HepG2 (cell line): Measurements from ENCODE around the gene IL12B. TPM values are rescaled to one million over a fixed set of nuclear protein-coding genes. Genes with fewer than 3 reads are reported as not detected.

Experiments used
- ATAC-seq: fragments of 200-7000 bp; cut with Tn5 transposase; 3 replicates; pipeline ENCODE4 v1.9.1; 2020; ENCODE audit warnings: mild to moderate bottlenecking, moderate library complexity
- Bru-seq: library from RNA; stranded (reverse); fragments of 400-500 nt; gene quantifications from one replicate; lab custom pipeline; 2021; lab: Mats Ljungman, UMichigan
- BruChase-seq, 2 experiments: library from RNA; stranded (reverse); fragments of 400-500 nt; gene quantifications; one replicate each; lab custom pipeline; 2021; lab: Mats Ljungman, UMichigan
- BruUV-seq: library from RNA; stranded (reverse); fragments of 400-500 nt; replicated peaks from 2 replicates; lab custom pipeline; 2021; lab: Mats Ljungman, UMichigan
- CTCF ChIA-PET: fragments of 300-600 bp; formaldehyde crosslinking; extraction: SDS; loops from one replicate; lab custom pipeline; 2021; ENCODE audit warnings: low total read pairs, inconsistent platforms, low intra/inter-chr PET ratio; lab: Yijun Ruan, JAX
- POLR2A ChIA-PET: fragments of 350-600 bp; sonication (Branson Sonifier 250); formaldehyde crosslinking; loops from one replicate; lab custom pipeline; 2020; ENCODE audit warnings: antibody characterized with exemption, inconsistent platforms; lab: Yijun Ruan, JAX
- DNase-seq: peaks from one replicate; pipeline ENCODE4 v3.0.0-alpha.2; 2015; ENCODE audit warnings: low spot score
- FAIRE-seq: peaks from 3 replicates; lab custom pipeline; 2011; peaks lifted over from hg19 to GRCh38; lab: Jason Lieb, UNC
- H2AFZ ChIP-seq: one replicate; pipeline ENCODE4 v1.6.1; 2011; ENCODE audit warnings: low read length, inconsistent platforms
- H3K27ac ChIP-seq: fragments of 300-600 bp; 3 replicates; pipeline ENCODE4 v1.8.0; 2011; ENCODE audit warnings: mixed run types, mild to moderate bottlenecking, mixed read lengths, low read length, inconsistent platforms; ENCODE audit not compliant: insufficient read depth; ENCODE audit errors: extremely low read length
- H3K27me3 ChIP-seq, 2 experiments: fragments of 200-600 bp in 1 of 2; 2 replicates in 1 of 2; 3 replicates in 1 of 2; pipeline versions ENCODE4 v1.6.0 to v1.8.0; 2011; ENCODE audit warnings: low read length in 2 of 2, mild to moderate bottlenecking in 2 of 2, moderate library complexity in 2 of 2, inconsistent platforms in 1 of 2; ENCODE audit not compliant: insufficient read depth in 2 of 2, control insufficient read depth in 1 of 2
- H3K36me3 ChIP-seq, 2 experiments: fragments of 200-600 bp in 1 of 2; replicated peaks in 1 of 2; 2 replicates in 1 of 2; 3 replicates in 1 of 2; pipeline versions ENCODE4 v1.5.1 to v1.8.0; 2011; ENCODE audit warnings: low read length in 2 of 2, inconsistent platforms in 1 of 2; ENCODE audit not compliant: insufficient read depth in 2 of 2, control insufficient read depth in 1 of 2
- H3K4me1 ChIP-seq: 2 replicates; pipeline ENCODE4 v1.5.1; 2012; ENCODE audit warnings: low read length, inconsistent platforms; ENCODE audit not compliant: insufficient read depth
- H3K4me2 ChIP-seq: 2 replicates; pipeline ENCODE4 v1.6.0; 2011; ENCODE audit warnings: low read depth, low read length, inconsistent platforms
- H3K4me3 ChIP-seq, 3 experiments: fragments of 200-600 bp in 1 of 3; sonication (generic), shearing (Covaris generic) in 1 of 3; replicated peaks in 1 of 3; 2 replicates each; pipeline ENCODE4 v1.5.1; 2011 to 2016; ENCODE audit warnings: low read length in 3 of 3, inconsistent platforms in 2 of 3, low read depth in 2 of 3, mild to moderate bottlenecking in 2 of 3, control low read depth in 1 of 3, mixed read lengths in 1 of 3; ENCODE audit not compliant: insufficient read depth in 1 of 3
- H3K79me2 ChIP-seq: one replicate; pipeline ENCODE4 v1.6.1; 2011; ENCODE audit warnings: low read length, inconsistent platforms; ENCODE audit not compliant: insufficient read depth
- H3K9ac ChIP-seq: 2 replicates; pipeline ENCODE4 v1.6.0; 2011; ENCODE audit warnings: mild to moderate bottlenecking, low read depth, low read length, inconsistent platforms; ENCODE audit not compliant: insufficient read depth
- H3K9me3 ChIP-seq: 2 replicates; pipeline ENCODE4 v1.5.1; 2012; ENCODE audit warnings: mild to moderate bottlenecking, low read length
- H4K20me1 ChIP-seq: 2 replicates; pipeline ENCODE4 v1.6.0; 2011; ENCODE audit warnings: inconsistent platforms, mild to moderate bottlenecking, low read length, moderate library complexity; ENCODE audit not compliant: insufficient read depth
- MBD4 ChIP-seq: IDR thresholded peaks from 2 replicates; pipeline ENCODE4 v1.6.1; 2012; ENCODE audit warnings: low read length, inconsistent platforms, borderline replicate concordance
- MLLT10 ChIP-seq: sonication (generic); formaldehyde crosslinking; IDR thresholded peaks from 2 replicates; pipeline ENCODE4 v1.4.0; 2020; ENCODE audit warnings: missing genetic modification reagents
- MTF1 ChIP-seq: sonication (generic); formaldehyde crosslinking; IDR thresholded peaks from 2 replicates; pipeline ENCODE4 v1.5.0; 2020; ENCODE audit warnings: missing genetic modification reagents
- NONO ChIP-seq, 2 experiments: fragments of 450-650 bp in 1 of 2; sonication (generic) in 1 of 2; formaldehyde crosslinking in 1 of 2; IDR thresholded peaks in 1 of 2; conservative IDR thresholded peaks in 1 of 2; 2 replicates each; pipeline versions ENCODE4 v1.6.1 to v1.8.0; 2017 to 2022; ENCODE audit warnings: mild to moderate bottlenecking in 1 of 2, missing genetic modification reagents in 1 of 2, moderate library complexity in 1 of 2
- NRL ChIP-seq: sonication (generic); formaldehyde crosslinking; IDR thresholded peaks from 2 replicates; pipeline ENCODE4 v1.5.0; 2020; ENCODE audit warnings: missing genetic modification reagents, mild to moderate bottlenecking, moderate library complexity, borderline replicate concordance
- SNAI1 ChIP-seq: sonication (generic); formaldehyde crosslinking; IDR thresholded peaks from 2 replicates; pipeline ENCODE4 v1.5.0; 2020; ENCODE audit warnings: mild to moderate bottlenecking, missing genetic modification reagents, borderline replicate concordance
- TEAD3 ChIP-seq: optimal IDR thresholded peaks from 2 replicates; pipeline ENCODE3; 2016; ENCODE audit warnings: borderline replicate concordance
- TGIF2 ChIP-seq: IDR thresholded peaks from 2 replicates; pipeline ENCODE4 v1.6.1; 2016; ENCODE audit warnings: control low read depth, missing compliant biosample characterization
- TRIM22 ChIP-seq: fragments of 450-650 bp; IDR thresholded peaks from 2 replicates; pipeline ENCODE4 v1.6.1; 2017
- ZBTB46 ChIP-seq: sonication (generic); formaldehyde crosslinking; IDR thresholded peaks from 2 replicates; pipeline ENCODE4 v1.4.0; 2020; ENCODE audit warnings: mild to moderate bottlenecking, missing genetic modification reagents, borderline replicate concordance
- ZNF350 ChIP-seq: sonication (generic); formaldehyde crosslinking; IDR thresholded peaks from 2 replicates; pipeline ENCODE4 v1.4.0; 2020; ENCODE audit warnings: mild to moderate bottlenecking, low read depth, missing genetic modification reagents, borderline replicate concordance
- WGBS: methylation state at CpG from one replicate; pipeline ENCODE4 v1.1.6; 2017; ENCODE audit warnings: low lambda C conversion rate; 5-methylcytosine and 5-hydroxymethylcytosine counted together
- in situ Hi-C: cut with HindIII; loops from 2 replicates; pipeline ENCODE4 v1.10.0; 2017; ENCODE audit warnings: low pct_unique_long_range_greater_than_20kb; ENCODE audit not compliant: extremely low pct_ligation_motif_present
- intact Hi-C: fragments of 100-400 bp; cut with micrococcal nuclease; formaldehyde crosslinking; loops from one replicate; pipeline ENCODE4 v1.10.0; 2022; ENCODE audit not compliant: unreplicated experiment
- long read RNA-seq, 2 experiments: library from RNA in 1 of 2; library from polyadenylated mRNA in 1 of 2; stranded (forward) in 1 of 2; unstranded in 1 of 2; transcript quantifications; one replicate each; pipeline ENCODE4 v2.0.0, GENCODE V29; 2019 to 2022
- polyA minus RNA-seq, 3 experiments: library from RNA; depleted of rRNA, polyadenylated mRNA; stranded (reverse); fragments of >200 nt; gene quantifications; 2 replicates each; pipeline ENCODE4 v1.2.3, GENCODE V29; 2011; ENCODE audit warnings: low replicate concordance in 1 of 3
- polyA plus RNA-seq, 8 experiments: library from polyadenylated mRNA; depleted of rRNA in 3 of 8; stranded (reverse) in 7 of 8; unstranded in 1 of 8; fragments of >200 nt; fragmentation: Illumina TruSeq in 4 of 8; extraction: Trizol in 4 of 8; gene quantifications; 2 replicates each; pipeline versions ENCODE4 v1.2.1 to v1.2.3, GENCODE V29; 2011 to 2016; ENCODE audit warnings: low read depth in 4 of 8, missing spikeins in 1 of 8, mixed read lengths in 1 of 8; ENCODE audit not compliant: insufficient read depth in 1 of 8
- total RNA-seq, 5 experiments: library from RNA; depleted of rRNA; stranded (reverse); fragments of >200 nt; fragmentation: Illumina TruSeq; extraction: Trizol; gene quantifications; 2 replicates each; pipeline ENCODE4 v1.2.3, GENCODE V29; 2016; ENCODE audit warnings: low read depth in 1 of 5
- TF ChIP-seq, protein P1 (sequence below): IDR thresholded peaks from 2 replicates; pipeline ENCODE4 v1.6.1; 2016
- TF ChIP-seq, protein P2 (sequence below): sonication (generic); formaldehyde crosslinking; IDR thresholded peaks from 2 replicates; pipeline ENCODE4 v1.4.0; 2020; ENCODE audit warnings: missing genetic modification reagents

IL12B gene
- total RNA-seq (2016; rRNA removed; fragmentation: Illumina TruSeq; extraction: Trizol) (not detected in 2 replicates), polyA plus RNA-seq (2011; rRNA removed) (not detected in 2 replicates), polyA minus RNA-seq (2011; rRNA and poly(A)+ RNA removed; ENCODE audit: low replicate concordance) (not detected in 2 replicates), Bru-seq, nascent RNA (not detected), BruChase-seq, experiment 1, labeled RNA remaining after a 6-hour chase (not detected), BruChase-seq, experiment 2, labeled RNA remaining after a 2-hour chase (not detected)
- total RNA-seq (2016; cell fraction: cytosol; rRNA removed; fragmentation: Illumina TruSeq; extraction: Trizol; ENCODE audit: low read depth) = not detected in 2 replicates
- not detected in 2 replicates for total RNA-seq (2016; cell fraction: insoluble cytoplasmic fraction; rRNA removed; fragmentation: Illumina TruSeq; extraction: Trizol)
- total RNA-seq (2016; cell fraction: membrane; rRNA removed; fragmentation: Illumina TruSeq; extraction: Trizol) = not detected in 2 replicates
- total RNA-seq (2016; cell fraction: nucleus; rRNA removed; fragmentation: Illumina TruSeq; extraction: Trizol) = not detected in 2 replicates
- not detected in 2 replicates for polyA plus RNA-seq (2011; cell fraction: cytosol; rRNA removed)
- not detected in 2 replicates for polyA plus RNA-seq (2011; cell fraction: nucleus; rRNA removed)
- polyA plus RNA-seq (2012) = not detected in 2 replicates
- polyA plus RNA-seq (2016; cell fraction: cytosol; fragmentation: Illumina TruSeq; extraction: Trizol; ENCODE audit: low read depth) = not detected in 2 replicates
- polyA plus RNA-seq (2016; cell fraction: insoluble cytoplasmic fraction; fragmentation: Illumina TruSeq; extraction: Trizol; ENCODE audit: low read depth) = not detected in 2 replicates
- polyA plus RNA-seq (2016; cell fraction: membrane; fragmentation: Illumina TruSeq; extraction: Trizol; ENCODE audit: low read depth) = not detected in 2 replicates
- polyA plus RNA-seq (2016; cell fraction: nucleus; fragmentation: Illumina TruSeq; extraction: Trizol; ENCODE audit: insufficient read depth, low read depth) = not detected in 2 replicates
- not detected in 2 replicates for polyA minus RNA-seq (2011; cell fraction: cytosol; rRNA and poly(A)+ RNA removed)
- polyA minus RNA-seq (2011; cell fraction: nucleus; rRNA and poly(A)+ RNA removed) = not detected in 2 replicates
- long read RNA-seq, experiment 1 = 0 reads
- long read RNA-seq, experiment 2 = 0 reads

- H3K4me1 ChIP-seq = 0 out of 2 replicates have a peak, but pooled peaks cover 4% of the 10 kb centered on the region
- ChIA-PET CTCF (no interaction called here), POLR2A (no interaction called here)
- WGBS = 5% methylated on average over 4 of the region's 4 CpGs
- no TSS peak for BruUV-seq
- in situ Hi-C loops (no loop called here), intact Hi-C loops (loop anchor here (5.0 kb wide), 1 partner anchor 332 kb away; no protein-coding TSS in a partner anchor)
- H3K9ac ChIP-seq = no peak within 1 kb of the TSS
- DNase-seq = no peak
- H2AFZ ChIP-seq = no peak within 1 kb of the TSS
- FAIRE-seq = no peak
- peak within 1 kb of the TSS; percentile 14 to 57 (median 36); a peak in 2 of 6 replicates for H3K4me3 ChIP-seq
- peak within 1 kb of the TSS; percentile 67 for H3K4me2 ChIP-seq
- H3K27ac ChIP-seq = no peak within 1 kb of the TSS
- H3K36me3 ChIP-seq = no peaks in the 10 kb centered on the region
- no peaks in the 10 kb centered on the region for H3K9me3 ChIP-seq
- no peak for ATAC-seq
- no peaks in the 10 kb centered on the region for H4K20me1 ChIP-seq
- peaks cover 0 to 12% of the 10 kb centered on the region in 2 experiments; a peak in 2 of 5 replicates for H3K27me3 ChIP-seq
- H3K79me2 ChIP-seq = no peaks in the 10 kb centered on the region
- TF ChIP-seq NRL (CRISPR knock-in tag) = no peak
- TF ChIP-seq TEAD3 (CRISPR knock-in tag) = no peak
- TF ChIP-seq MLLT10 (CRISPR knock-in tag) = no peak
- TF ChIP-seq MTF1 (CRISPR knock-in tag) = no peak
- no peak for TF ChIP-seq MBD4
- no peak for TF ChIP-seq SNAI1
- no peak for TF ChIP-seq TGIF2
- TF ChIP-seq, protein P1, sequence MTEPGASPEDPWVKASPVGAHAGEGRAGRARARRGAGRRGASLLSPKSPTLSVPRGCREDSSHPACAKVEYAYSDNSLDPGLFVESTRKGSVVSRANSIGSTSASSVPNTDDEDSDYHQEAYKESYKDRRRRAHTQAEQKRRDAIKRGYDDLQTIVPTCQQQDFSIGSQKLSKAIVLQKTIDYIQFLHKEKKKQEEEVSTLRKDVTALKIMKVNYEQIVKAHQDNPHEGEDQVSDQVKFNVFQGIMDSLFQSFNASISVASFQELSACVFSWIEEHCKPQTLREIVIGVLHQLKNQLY (CRISPR knock-in tag) = no peak
- TF ChIP-seq NONO (IDR thresholded peaks at IDR 0.05) = no peak
- no peak for TF ChIP-seq NONO (CRISPR knock-in tag; conservative IDR thresholded peaks at IDR 0.05)
- no peak for TF ChIP-seq ZNF350
- TF ChIP-seq ZBTB46 (CRISPR knock-in tag) = no peak
- TF ChIP-seq TRIM22 = no peak
- TF ChIP-seq, protein P2, sequence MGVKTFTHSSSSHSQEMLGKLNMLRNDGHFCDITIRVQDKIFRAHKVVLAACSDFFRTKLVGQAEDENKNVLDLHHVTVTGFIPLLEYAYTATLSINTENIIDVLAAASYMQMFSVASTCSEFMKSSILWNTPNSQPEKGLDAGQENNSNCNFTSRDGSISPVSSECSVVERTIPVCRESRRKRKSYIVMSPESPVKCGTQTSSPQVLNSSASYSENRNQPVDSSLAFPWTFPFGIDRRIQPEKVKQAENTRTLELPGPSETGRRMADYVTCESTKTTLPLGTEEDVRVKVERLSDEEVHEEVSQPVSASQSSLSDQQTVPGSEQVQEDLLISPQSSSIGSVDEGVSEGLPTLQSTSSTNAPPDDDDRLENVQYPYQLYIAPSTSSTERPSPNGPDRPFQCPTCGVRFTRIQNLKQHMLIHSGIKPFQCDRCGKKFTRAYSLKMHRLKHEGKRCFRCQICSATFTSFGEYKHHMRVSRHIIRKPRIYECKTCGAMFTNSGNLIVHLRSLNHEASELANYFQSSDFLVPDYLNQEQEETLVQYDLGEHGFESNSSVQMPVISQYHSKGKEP = no peak
Observed at GRCh38 chr5:159330131-159330800, at the start of gene IL12B. IL12B (minus strand) TSS chr5:159330487; CDS start chr5:159326782, 3,705 bp downstream.
